ENCODE results near the gene SLC9A1. TPM values are rescaled to one million over a fixed set of nuclear protein-coding genes. Genes with fewer than 3 reads are reported as not detected.
A peak's percentile ranks its signal among the peaks of the same experiment; 100 is the strongest.

The SLC9A1 gene
- total and polyA plus RNA-seq, 11 donors = 9.4 to 44.9 (median 20.6) TPM

DNA sequence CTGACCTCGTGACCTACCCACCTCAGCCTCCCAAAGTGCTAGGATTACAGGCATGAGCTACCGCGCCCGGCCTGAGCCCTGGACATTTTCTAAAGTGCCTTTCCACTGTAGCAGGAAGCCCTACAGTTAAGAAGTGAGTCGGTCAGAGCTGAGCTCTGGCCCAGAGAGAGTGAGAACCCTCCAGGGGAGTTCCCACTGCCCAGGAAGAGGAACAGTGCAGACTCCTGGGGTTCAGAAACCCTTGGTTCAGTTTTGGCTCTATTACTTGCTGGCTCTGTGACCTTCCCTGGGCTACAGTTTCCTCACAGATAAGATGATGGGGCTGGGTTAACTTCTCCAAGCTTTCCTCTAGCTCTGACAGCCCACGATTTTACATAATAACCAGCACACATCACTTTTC is 20.9 kb downstream of the SLC9A1 start:
- DNase-seq = no peak
- ATAC-seq = no peak
- 50 to 82% (median 78%) methylated on average over 2 to 6 of the region's 6 CpGs for WGBS, 4 donors
- TF ChIP-seq, protein P1, sequence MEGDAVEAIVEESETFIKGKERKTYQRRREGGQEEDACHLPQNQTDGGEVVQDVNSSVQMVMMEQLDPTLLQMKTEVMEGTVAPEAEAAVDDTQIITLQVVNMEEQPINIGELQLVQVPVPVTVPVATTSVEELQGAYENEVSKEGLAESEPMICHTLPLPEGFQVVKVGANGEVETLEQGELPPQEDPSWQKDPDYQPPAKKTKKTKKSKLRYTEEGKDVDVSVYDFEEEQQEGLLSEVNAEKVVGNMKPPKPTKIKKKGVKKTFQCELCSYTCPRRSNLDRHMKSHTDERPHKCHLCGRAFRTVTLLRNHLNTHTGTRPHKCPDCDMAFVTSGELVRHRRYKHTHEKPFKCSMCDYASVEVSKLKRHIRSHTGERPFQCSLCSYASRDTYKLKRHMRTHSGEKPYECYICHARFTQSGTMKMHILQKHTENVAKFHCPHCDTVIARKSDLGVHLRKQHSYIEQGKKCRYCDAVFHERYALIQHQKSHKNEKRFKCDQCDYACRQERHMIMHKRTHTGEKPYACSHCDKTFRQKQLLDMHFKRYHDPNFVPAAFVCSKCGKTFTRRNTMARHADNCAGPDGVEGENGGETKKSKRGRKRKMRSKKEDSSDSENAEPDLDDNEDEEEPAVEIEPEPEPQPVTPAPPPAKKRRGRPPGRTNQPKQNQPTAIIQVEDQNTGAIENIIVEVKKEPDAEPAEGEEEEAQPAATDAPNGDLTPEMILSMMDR (IDR thresholded peaks at IDR 0.05) = no peak
- no peak for TF ChIP-seq POLR2A (IDR thresholded peaks at IDR 0.05)
- Histone ChIP-seq H3K4me3 (no peak overlapping the region), H3K4me1 (peaks cover 0 to 89% (median 62%) of the 10 kb centered on the region in 12 donors), H3K27me3 (no peaks in the 10 kb centered on the region), H3K36me3 (peaks cover 0 to 5% (median 0%) of the 10 kb centered on the region in 9 donors), H3K27ac (peak overlapping the region in 7 of 12 donors; percentile 27 to 94 (median 79)), H3K9me3 (no peaks in the 10 kb centered on the region)
- intact Hi-C loops (cut with DNase I) = loop anchor here in 1 of 10 donors (2.0 kb wide), 1 partner anchor 19 kb away; no protein-coding TSS in a partner anchor

DNA sequence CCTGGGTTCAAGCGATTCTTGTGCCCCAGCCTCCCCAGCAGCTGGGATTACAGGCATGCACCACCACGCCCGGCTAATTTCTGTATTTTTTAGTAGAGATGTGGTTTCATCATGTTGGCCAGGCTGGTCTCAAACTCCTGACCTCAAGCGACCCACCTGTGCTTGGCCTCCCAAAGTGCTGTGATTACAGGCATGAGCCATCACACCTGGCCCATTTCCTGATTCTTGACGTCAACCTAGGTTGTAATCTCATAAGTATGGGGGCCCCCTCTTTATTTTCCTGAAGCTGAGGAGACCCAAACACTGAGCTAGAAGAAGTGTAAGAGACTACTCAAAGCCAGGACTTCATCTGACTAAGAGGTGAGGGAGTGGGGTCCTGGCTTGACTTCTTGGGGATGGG is 21.8 kb downstream of the SLC9A1 start:
- DNase-seq (no peak), ATAC-seq (no peak)
- peak overlapping the region in 10 of 12 donors; percentile 34 to 94 (median 76) for H3K27ac ChIP-seq
- TF ChIP-seq, protein P1 (IDR thresholded peaks at IDR 0.05) = no peak
- TF ChIP-seq POLR2A (IDR thresholded peaks at IDR 0.05) = no peak
- intact Hi-C loops (cut with DNase I) = loop anchor here in 1 of 10 donors (2.0 kb wide), 1 partner anchor 20 kb away; no protein-coding TSS in a partner anchor
- peaks cover 0 to 3% (median 0%) of the 10 kb centered on the region in 9 donors for H3K36me3 ChIP-seq
- H3K9me3 ChIP-seq = no peaks in the 10 kb centered on the region
- no peak overlapping the region for H3K4me3 ChIP-seq
- WGBS, 4 donors = 76 to 91% (median 85%) methylated on average over 5 of the region's 5 CpGs
- peaks cover 0 to 81% (median 53%) of the 10 kb centered on the region in 12 donors for H3K4me1 ChIP-seq
- no peaks in the 10 kb centered on the region for H3K27me3 ChIP-seq

DNA sequence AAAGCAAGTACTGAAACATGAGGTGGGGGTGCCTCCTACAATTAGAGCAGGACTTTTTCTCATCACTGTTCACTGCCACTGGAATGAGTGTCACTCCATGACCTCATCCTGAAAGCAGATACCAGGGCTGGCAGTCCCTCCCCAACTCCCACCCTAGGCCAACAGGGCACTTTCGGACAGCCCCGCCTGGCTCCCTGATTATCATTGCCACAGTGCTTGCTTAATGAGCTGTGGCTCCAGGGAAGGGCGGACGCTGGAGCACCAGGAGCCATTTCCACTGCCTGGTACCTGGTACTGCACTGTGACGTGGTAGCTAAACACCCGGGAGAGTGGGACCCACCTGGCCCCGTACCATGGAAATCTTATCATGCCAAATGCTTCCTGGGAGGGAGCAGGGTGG is 22.3 kb downstream of the SLC9A1 start:
- no peak for TF ChIP-seq POLR2A (IDR thresholded peaks at IDR 0.05)
- TF ChIP-seq, protein P1 (IDR thresholded peaks at IDR 0.05) = no peak
- Histone ChIP-seq H3K36me3 (peaks cover 0 to 7% (median 0%) of the 10 kb centered on the region in 9 donors), H3K4me3 (no peak overlapping the region), H3K9me3 (no peaks in the 10 kb centered on the region), H3K27me3 (no peaks in the 10 kb centered on the region), H3K4me1 (peaks cover 0 to 76% (median 48%) of the 10 kb centered on the region in 12 donors), H3K27ac (peak overlapping the region in 10 of 12 donors; percentile 34 to 94 (median 76))
- WGBS, 4 donors = 51 to 61% (median 55%) methylated on average over 2 to 7 of the region's 7 CpGs
- intact Hi-C loops (cut with DNase I) = loop anchor here in 1 of 10 donors (2.0 kb wide), 1 partner anchor 20 kb away; no protein-coding TSS in a partner anchor
- peak; percentile 47 to 73 (median 56) for ATAC-seq
- DNase-seq = peak in 4 of 5 donors; percentile 51 to 69 (median 65)

DNA sequence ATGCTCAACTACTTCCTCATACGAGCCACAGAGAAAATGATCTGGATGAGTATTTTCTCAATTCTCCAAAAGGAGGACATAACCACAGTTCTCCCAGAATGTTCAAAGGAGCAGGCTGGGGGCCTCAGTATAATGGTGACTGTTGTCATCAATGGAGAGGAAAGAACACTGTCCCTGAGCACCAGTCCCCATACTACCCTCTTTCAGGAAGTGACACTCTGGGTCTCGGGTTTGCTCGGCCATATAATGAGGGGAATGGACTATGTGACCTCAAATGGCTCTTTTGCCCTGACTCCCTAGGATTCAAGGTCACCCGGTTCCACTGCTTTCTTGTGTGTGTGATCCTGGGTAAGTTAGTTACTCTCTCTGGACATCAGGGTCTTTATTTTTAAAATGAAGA is 22.8 kb downstream of the SLC9A1 start:
- no peaks in the 10 kb centered on the region for H3K27me3 ChIP-seq
- 60 to 69% (median 68%) methylated on average over 3 to 4 of the region's 4 CpGs for WGBS, 4 donors
- DNase-seq (no peak), ATAC-seq (no peak)
- peaks cover 0 to 8% (median 0%) of the 10 kb centered on the region in 9 donors for H3K36me3 ChIP-seq
- H3K4me1 ChIP-seq = peaks cover 0 to 71% (median 43%) of the 10 kb centered on the region in 12 donors
- intact Hi-C loops (cut with DNase I) = loop anchor here in 1 of 10 donors (2.0 kb wide), 1 partner anchor 21 kb away; no protein-coding TSS in a partner anchor
- no peak overlapping the region for H3K4me3 ChIP-seq
- TF ChIP-seq POLR2A (IDR thresholded peaks at IDR 0.05) = no peak
- TF ChIP-seq, protein P1 (IDR thresholded peaks at IDR 0.05) = no peak
- no peaks in the 10 kb centered on the region for H3K9me3 ChIP-seq
- H3K27ac ChIP-seq = peak overlapping the region in 10 of 12 donors; percentile 34 to 94 (median 76)
